ENCODE results near the gene MRGPRG.
"Not testable (repeated sequence)": the region's sequence is repeated elsewhere in the genome, so short reads cannot be mapped to it uniquely, and the experiment has no call there.

The MRGPRG gene

GRCh38 chr11:3174387-3174786 lies 44.2 kb downstream of the MRGPRG start:
- no peak for TF ChIP-seq CTCF (IDR thresholded peaks at IDR 0.05; ENCODE audit: borderline replicate concordance, control extremely low read depth, extremely low read depth, insufficient read depth, missing control alignments)
- in situ Hi-C loops (cut with MboI; ENCODE audit: low sequenced_read_pairs, unreplicated experiment): no loop called here
- no peak for DNase-seq (ENCODE audit: low spot score)

- no peak for DNase-seq (ENCODE audit: low spot score)
- in situ Hi-C loops (cut with MboI; ENCODE audit: low sequenced_read_pairs, unreplicated experiment): no loop called here
- TF ChIP-seq CTCF (IDR thresholded peaks at IDR 0.05; ENCODE audit: borderline replicate concordance, control extremely low read depth, extremely low read depth, insufficient read depth, missing control alignments): no peak
Observed at GRCh38 chr11:3173795-3174194, 44.8 kb downstream of the MRGPRG start.

GRCh38 chr11:3171931-3172560 lies 46.6 kb downstream of the MRGPRG start:
- DNase-seq (ENCODE audit: low spot score): no peak
- in situ Hi-C loops (cut with MboI; ENCODE audit: low sequenced_read_pairs, unreplicated experiment): no loop called here

GRCh38 chr11:3170756-3171650 lies 47.6 kb downstream of the MRGPRG start:
- in situ Hi-C loops (cut with MboI; ENCODE audit: low sequenced_read_pairs, unreplicated experiment): no loop called here
- DNase-seq (ENCODE audit: low spot score): no peak
- no peak for TF ChIP-seq CTCF (IDR thresholded peaks at IDR 0.05; ENCODE audit: borderline replicate concordance, control extremely low read depth, extremely low read depth, insufficient read depth, missing control alignments)

More at GRCh38 chr11:3171931-3172560, 46.6 kb downstream of the MRGPRG start:
- TF ChIP-seq CTCF (IDR thresholded peaks at IDR 0.05; ENCODE audit: borderline replicate concordance, control extremely low read depth, extremely low read depth, insufficient read depth, missing control alignments): no peak

GRCh38 chr11:3170044-3170755 lies 48.4 kb downstream of the MRGPRG start:
- TF ChIP-seq CTCF (IDR thresholded peaks at IDR 0.05; ENCODE audit: borderline replicate concordance, control extremely low read depth, extremely low read depth, insufficient read depth, missing control alignments): no peak
- DNase-seq (ENCODE audit: low spot score): no peak
- in situ Hi-C loops (cut with MboI; ENCODE audit: low sequenced_read_pairs, unreplicated experiment): no loop called here

- TF ChIP-seq CTCF (IDR thresholded peaks at IDR 0.05; ENCODE audit: borderline replicate concordance, control extremely low read depth, extremely low read depth, insufficient read depth, missing control alignments): no peak
- DNase-seq (ENCODE audit: low spot score): no peak
- in situ Hi-C loops (cut with MboI; ENCODE audit: low sequenced_read_pairs, unreplicated experiment): no loop called here
Observed at GRCh38 chr11:3169255-3170043, 49.2 kb downstream of the MRGPRG start.

GRCh38 chr11:3168742-3169254 lies 49.8 kb downstream of the MRGPRG start:
- DNase-seq (ENCODE audit: low spot score); in situ Hi-C loops (cut with MboI; ENCODE audit: low sequenced_read_pairs, unreplicated experiment): not testable (repeated sequence)

Measured in GM13976 (cell line).